GM23248 (cell line): ENCODE data around the gene SEC22C. TPM values are rescaled to one million over a fixed set of nuclear protein-coding genes. Genes with fewer than 3 reads are reported as not detected.

Source experiments
- DNase-seq: peaks from one replicate; pipeline ENCODE4 v3.0.0-alpha.2; 2015
- H2AFZ ChIP-seq: fragments of 200-600 bp; sonication (generic); 2 replicates; pipeline ENCODE4 v1.6.1; 2016; ENCODE audit warnings: antibody characterized with exemption
- H3F3A ChIP-seq: fragments of 200-600 bp; sonication (generic); 2 replicates; pipeline ENCODE4 v1.6.1; 2016; ENCODE audit warnings: mild to moderate bottlenecking, antibody characterized with exemption, mixed run types; ENCODE audit not compliant: insufficient read depth
- H3K27ac ChIP-seq: fragments of 200-600 bp; sonication (generic); 2 replicates; pipeline ENCODE4 v1.5.1; 2016; ENCODE audit warnings: mild to moderate bottlenecking
- H3K27me3 ChIP-seq: fragments of 200-600 bp; sonication (generic); replicated peaks from 2 replicates; pipeline ENCODE4 v1.6.1; 2016; ENCODE audit warnings: mild to moderate bottlenecking; ENCODE audit not compliant: insufficient read depth
- H3K36me3 ChIP-seq: fragments of 200-600 bp; sonication (generic); 2 replicates; pipeline ENCODE4 v1.6.1; 2016; ENCODE audit warnings: low read depth, mild to moderate bottlenecking
- H3K4me1 ChIP-seq: fragments of 200-600 bp; sonication (generic); 2 replicates; pipeline ENCODE4 v1.6.1; 2016; ENCODE audit warnings: mild to moderate bottlenecking; ENCODE audit not compliant: insufficient read depth
- H3K4me2 ChIP-seq: fragments of 200-600 bp; sonication (generic); one replicate; pipeline ENCODE4 v1.6.1; 2016; ENCODE audit warnings: mild to moderate bottlenecking; ENCODE audit not compliant: unreplicated experiment
- H3K4me3 ChIP-seq: fragments of 200-600 bp; sonication (generic); 2 replicates; pipeline ENCODE4 v1.5.1; 2016; ENCODE audit warnings: mild to moderate bottlenecking
- H3K79me2 ChIP-seq: fragments of 200-600 bp; sonication (generic); 2 replicates; pipeline ENCODE4 v1.6.1; 2016; ENCODE audit warnings: mild to moderate bottlenecking; ENCODE audit not compliant: insufficient read depth
- H3K9ac ChIP-seq: fragments of 200-600 bp; sonication (generic); 2 replicates; pipeline ENCODE4 v1.6.1; 2016; ENCODE audit warnings: mild to moderate bottlenecking
- H3K9me2 ChIP-seq: fragments of 200-600 bp; sonication (generic); 2 replicates; pipeline ENCODE4 v1.6.1; 2016; ENCODE audit warnings: mixed run types, mild to moderate bottlenecking, moderate library complexity; ENCODE audit not compliant: insufficient read depth
- H3K9me3 ChIP-seq: fragments of 200-600 bp; sonication (generic); one replicate; pipeline ENCODE4 v1.6.1; 2017; ENCODE audit warnings: low read depth
- H4K20me1 ChIP-seq: fragments of 200-600 bp; sonication (generic); 2 replicates; pipeline ENCODE4 v1.6.0; 2016; ENCODE audit not compliant: insufficient read depth
- EZH2 ChIP-seq: fragments of 200-600 bp; sonication (generic); IDR thresholded peaks from 2 replicates; pipeline ENCODE4 v1.6.1; 2018; ENCODE audit warnings: antibody characterized with exemption, mild to moderate bottlenecking; ENCODE audit not compliant: insufficient read depth, poor library complexity, severe bottlenecking
- EZH2phosphoT487 ChIP-seq: fragments of 200-600 bp; sonication (generic); IDR thresholded peaks from 2 replicates; pipeline ENCODE4 v1.6.1; 2018; ENCODE audit warnings: antibody characterized with exemption, moderate library complexity, mild to moderate bottlenecking, low read depth; ENCODE audit not compliant: insufficient read depth
- WGBS, 2 experiments: methylation state at CpG; one replicate each; pipeline ENCODE4 v1.1.6; 2015 to 2017; ENCODE audit warnings: low lambda C conversion rate in 2 of 2, low coverage in 1 of 2; ENCODE audit errors: missing lambda C conversion rate in 2 of 2; 5-methylcytosine and 5-hydroxymethylcytosine counted together
- in situ Hi-C: fragments of 300-500 bp; cut with MboI; formaldehyde crosslinking; loops from 2 replicates; pipeline ENCODE4 v1.15.0; 2020
- polyA plus RNA-seq: library from polyadenylated mRNA; unstranded; fragments of >200 nt; fragmentation: Nextera tagmentation; extraction: Ambion mirVana; gene quantifications from 2 replicates; pipeline ENCODE4 v1.2.1, GENCODE V29; 2016
- total RNA-seq: library from RNA; depleted of rRNA; stranded (reverse); fragments of >200 nt; shearing (Covaris generic); gene quantifications from 2 replicates; pipeline ENCODE4 v1.2.3, GENCODE V29; 2014

Gene SEC22C
- total and polyA plus RNA-seq, 2 experiments from 2014 or later = 55.9 to 67.3 TPM

- no peak for TF ChIP-seq EZH2phosphoT487
- no peak for TF ChIP-seq EZH2
- H3K4me3 ChIP-seq = no peak overlapping the region
- peaks cover 9% of the 10 kb centered on the region for H3K4me1 ChIP-seq
- H3K4me2 ChIP-seq = no peak overlapping the region
- H3K27ac ChIP-seq = no peak overlapping the region
- no peaks in the 10 kb centered on the region for H4K20me1 ChIP-seq
- H3K9me2 ChIP-seq = no peaks in the 10 kb centered on the region; the same call in 1 of the 2 replicates
- 0 out of 2 replicates have a peak, but pooled peaks cover 4% of the 10 kb centered on the region for H3F3A ChIP-seq
- no peak overlapping the region for H3K9ac ChIP-seq
- H3K79me2 ChIP-seq = peaks cover 86% of the 10 kb centered on the region
- H3K36me3 ChIP-seq = no peaks in the 10 kb centered on the region; the same call in 1 of the 2 replicates
- 93 to 95% methylated on average over 4 of the region's 4 CpGs for WGBS, 2 experiments
- no peak overlapping the region for H2AFZ ChIP-seq
- H3K27me3 ChIP-seq = no peaks in the 10 kb centered on the region
- no peak for DNase-seq
- H3K9me3 ChIP-seq = no peaks in the 10 kb centered on the region
- in situ Hi-C loops = no loop called here
These were observed 3.7 kb downstream of the SEC22C start for GRCh38 chr3:42578054-42578453.

- Histone ChIP-seq H2AFZ (no peak overlapping the region), H3K4me3 (no peak overlapping the region), H3K4me2 (no peak overlapping the region), H3K36me3 (no peaks in the 10 kb centered on the region; the same call in 1 of the 2 replicates), H3F3A (0 out of 2 replicates have a peak, but pooled peaks cover 6% of the 10 kb centered on the region), H3K9me2 (no peaks in the 10 kb centered on the region; the same call in 1 of the 2 replicates), H4K20me1 (no peaks in the 10 kb centered on the region), H3K27me3 (no peaks in the 10 kb centered on the region), H3K9me3 (no peaks in the 10 kb centered on the region), H3K79me2 (peaks cover 100% of the 10 kb centered on the region), H3K27ac (no peak overlapping the region), H3K9ac (no peak overlapping the region), H3K4me1 (no peaks in the 10 kb centered on the region)
- DNase-seq = no peak
- TF ChIP-seq EZH2 = no peak
- no peak for TF ChIP-seq EZH2phosphoT487
- in situ Hi-C loops = no loop called here
These were observed 6.5 kb downstream of the SEC22C start for GRCh38 chr3:42575137-42575741.

GRCh38 chr3:42572278-42572677 is 9.5 kb downstream of the SEC22C start:
- peaks cover 91% of the 10 kb centered on the region for H3K79me2 ChIP-seq
- no peaks in the 10 kb centered on the region; the same call in 1 of the 2 replicates for H3K9me2 ChIP-seq
- H3K4me2 ChIP-seq = no peak overlapping the region
- H2AFZ ChIP-seq = no peak overlapping the region
- no peak overlapping the region for H3K4me3 ChIP-seq
- no peak overlapping the region for H3K27ac ChIP-seq
- 39 to 57% methylated on average over 3 of the region's 3 CpGs for WGBS, 2 experiments
- DNase-seq = peak; percentile 58
- TF ChIP-seq EZH2 = no peak
- no peak for TF ChIP-seq EZH2phosphoT487
- H3F3A ChIP-seq = 0 out of 2 replicates have a peak, but pooled peaks cover 6% of the 10 kb centered on the region
- peaks cover 6% of the 10 kb centered on the region; the same call in 1 of the 2 replicates for H3K36me3 ChIP-seq
- no peaks in the 10 kb centered on the region for H3K4me1 ChIP-seq
- H3K9me3 ChIP-seq = no peaks in the 10 kb centered on the region
- H4K20me1 ChIP-seq = no peaks in the 10 kb centered on the region
- in situ Hi-C loops = no loop called here
- no peak overlapping the region for H3K9ac ChIP-seq
- H3K27me3 ChIP-seq = no peaks in the 10 kb centered on the region

GRCh38 chr3:42569593-42570142 is 12.1 kb downstream of the SEC22C start:
- H3F3A ChIP-seq = 0 out of 2 replicates have a peak, but pooled peaks cover 6% of the 10 kb centered on the region
- no peak overlapping the region for H3K4me3 ChIP-seq
- no peaks in the 10 kb centered on the region for H3K9me3 ChIP-seq
- no peaks in the 10 kb centered on the region for H3K27me3 ChIP-seq
- H3K36me3 ChIP-seq = peaks cover 12% of the 10 kb centered on the region; the same call in 1 of the 2 replicates
- H2AFZ ChIP-seq = no peak overlapping the region
- no peak overlapping the region for H3K27ac ChIP-seq
- TF ChIP-seq EZH2 (no peak), EZH2phosphoT487 (no peak)
- H3K4me2 ChIP-seq = no peak overlapping the region
- peaks cover 65% of the 10 kb centered on the region for H3K79me2 ChIP-seq
- in situ Hi-C loops = no loop called here
- DNase-seq = no peak
- 74 to 80% methylated on average over 2 of the region's 2 CpGs for WGBS, 2 experiments
- no peaks in the 10 kb centered on the region for H3K9me2 ChIP-seq
- H4K20me1 ChIP-seq = no peaks in the 10 kb centered on the region; the same call in 1 of the 2 replicates
- no peak overlapping the region for H3K9ac ChIP-seq
- H3K4me1 ChIP-seq = no peaks in the 10 kb centered on the region
